ENCODE results near the gene SCAF1. TPM values are rescaled to one million over a fixed set of nuclear protein-coding genes. Genes with fewer than 3 reads are reported as not detected.

SCAF1 gene
- total and polyA plus RNA-seq, 2 of the 13 experiments (the other 11 are each of a cell fraction or from before 2014, with no cell fraction given), result 3.3 to 6.1 TPM

DNA sequence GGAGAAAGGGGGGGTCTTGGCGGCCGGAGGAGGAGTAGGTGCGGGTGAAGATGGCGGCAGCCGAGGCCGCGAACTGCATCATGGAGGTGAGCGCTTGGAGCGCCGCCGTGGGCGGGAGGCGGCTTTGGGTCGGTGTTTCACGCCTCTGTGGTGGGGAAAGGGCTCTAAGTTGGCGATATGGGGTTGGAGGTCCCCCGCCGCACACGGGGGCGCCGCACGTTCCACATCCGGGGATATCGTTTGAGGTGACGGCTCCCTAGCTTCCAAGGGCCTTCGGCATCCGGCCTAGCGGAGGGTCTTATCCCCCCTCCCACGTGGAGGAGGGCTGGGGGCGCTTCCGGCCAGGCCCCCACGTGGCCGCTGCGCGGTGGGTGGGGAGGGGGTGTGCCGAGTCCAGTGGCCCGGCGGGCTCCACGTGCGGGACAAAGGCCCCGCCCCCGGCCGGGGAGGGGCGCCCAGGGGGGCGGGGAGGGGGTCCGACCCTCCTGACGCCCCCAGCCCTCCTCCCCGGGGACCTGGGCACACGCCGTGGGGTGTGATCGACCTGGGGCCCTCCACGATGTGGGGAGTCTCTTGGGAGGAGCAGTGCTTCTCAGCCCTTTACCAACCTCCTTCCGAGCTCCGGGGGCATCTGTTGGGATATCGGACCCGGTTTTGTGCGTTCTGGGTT, 35.4 kb downstream of the SCAF1 start, which contains the start of gene PRMT1 (continued):
- TF ChIP-seq, protein P1, sequence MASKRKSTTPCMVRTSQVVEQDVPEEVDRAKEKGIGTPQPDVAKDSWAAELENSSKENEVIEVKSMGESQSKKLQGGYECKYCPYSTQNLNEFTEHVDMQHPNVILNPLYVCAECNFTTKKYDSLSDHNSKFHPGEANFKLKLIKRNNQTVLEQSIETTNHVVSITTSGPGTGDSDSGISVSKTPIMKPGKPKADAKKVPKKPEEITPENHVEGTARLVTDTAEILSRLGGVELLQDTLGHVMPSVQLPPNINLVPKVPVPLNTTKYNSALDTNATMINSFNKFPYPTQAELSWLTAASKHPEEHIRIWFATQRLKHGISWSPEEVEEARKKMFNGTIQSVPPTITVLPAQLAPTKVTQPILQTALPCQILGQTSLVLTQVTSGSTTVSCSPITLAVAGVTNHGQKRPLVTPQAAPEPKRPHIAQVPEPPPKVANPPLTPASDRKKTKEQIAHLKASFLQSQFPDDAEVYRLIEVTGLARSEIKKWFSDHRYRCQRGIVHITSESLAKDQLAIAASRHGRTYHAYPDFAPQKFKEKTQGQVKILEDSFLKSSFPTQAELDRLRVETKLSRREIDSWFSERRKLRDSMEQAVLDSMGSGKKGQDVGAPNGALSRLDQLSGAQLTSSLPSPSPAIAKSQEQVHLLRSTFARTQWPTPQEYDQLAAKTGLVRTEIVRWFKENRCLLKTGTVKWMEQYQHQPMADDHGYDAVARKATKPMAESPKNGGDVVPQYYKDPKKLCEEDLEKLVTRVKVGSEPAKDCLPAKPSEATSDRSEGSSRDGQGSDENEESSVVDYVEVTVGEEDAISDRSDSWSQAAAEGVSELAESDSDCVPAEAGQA (IDR thresholded peaks at IDR 0.05; ENCODE audit: low read depth), result no peak
- TF ChIP-seq, protein P1 (CRISPR knock-in tag; IDR thresholded peaks at IDR 0.05; ENCODE audit: borderline replicate concordance), result no peak
- TF ChIP-seq, protein P2, sequence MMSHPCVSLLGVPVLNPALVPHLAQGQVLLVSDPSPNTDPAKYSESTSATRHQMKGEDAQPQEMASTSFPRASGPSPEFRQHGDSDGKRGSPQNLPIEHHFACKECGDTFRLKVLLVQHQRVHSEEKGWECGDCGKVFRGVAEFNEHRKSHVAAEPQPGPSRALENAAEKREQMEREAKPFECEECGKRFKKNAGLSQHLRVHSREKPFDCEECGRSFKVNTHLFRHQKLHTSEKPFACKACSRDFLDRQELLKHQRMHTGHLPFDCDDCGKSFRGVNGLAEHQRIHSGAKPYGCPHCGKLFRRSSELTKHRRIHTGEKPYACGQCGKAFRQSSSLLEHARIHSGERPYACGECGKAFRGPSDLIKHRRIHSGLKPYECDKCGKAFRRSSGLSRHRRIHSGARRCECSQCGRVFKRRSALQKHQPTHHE (CRISPR knock-in tag; IDR thresholded peaks at IDR 0.05; ENCODE audit: borderline replicate concordance), result peak; percentile 70; the same call in 1 of the 2 replicates
- TF ChIP-seq, protein P3, sequence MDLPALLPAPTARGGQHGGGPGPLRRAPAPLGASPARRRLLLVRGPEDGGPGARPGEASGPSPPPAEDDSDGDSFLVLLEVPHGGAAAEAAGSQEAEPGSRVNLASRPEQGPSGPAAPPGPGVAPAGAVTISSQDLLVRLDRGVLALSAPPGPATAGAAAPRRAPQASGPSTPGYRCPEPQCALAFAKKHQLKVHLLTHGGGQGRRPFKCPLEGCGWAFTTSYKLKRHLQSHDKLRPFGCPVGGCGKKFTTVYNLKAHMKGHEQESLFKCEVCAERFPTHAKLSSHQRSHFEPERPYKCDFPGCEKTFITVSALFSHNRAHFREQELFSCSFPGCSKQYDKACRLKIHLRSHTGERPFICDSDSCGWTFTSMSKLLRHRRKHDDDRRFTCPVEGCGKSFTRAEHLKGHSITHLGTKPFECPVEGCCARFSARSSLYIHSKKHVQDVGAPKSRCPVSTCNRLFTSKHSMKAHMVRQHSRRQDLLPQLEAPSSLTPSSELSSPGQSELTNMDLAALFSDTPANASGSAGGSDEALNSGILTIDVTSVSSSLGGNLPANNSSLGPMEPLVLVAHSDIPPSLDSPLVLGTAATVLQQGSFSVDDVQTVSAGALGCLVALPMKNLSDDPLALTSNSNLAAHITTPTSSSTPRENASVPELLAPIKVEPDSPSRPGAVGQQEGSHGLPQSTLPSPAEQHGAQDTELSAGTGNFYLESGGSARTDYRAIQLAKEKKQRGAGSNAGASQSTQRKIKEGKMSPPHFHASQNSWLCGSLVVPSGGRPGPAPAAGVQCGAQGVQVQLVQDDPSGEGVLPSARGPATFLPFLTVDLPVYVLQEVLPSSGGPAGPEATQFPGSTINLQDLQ (CRISPR knock-in tag; IDR thresholded peaks at IDR 0.05), result no peak; the same call in 1 of the 2 replicates
- TF ChIP-seq, protein P4, sequence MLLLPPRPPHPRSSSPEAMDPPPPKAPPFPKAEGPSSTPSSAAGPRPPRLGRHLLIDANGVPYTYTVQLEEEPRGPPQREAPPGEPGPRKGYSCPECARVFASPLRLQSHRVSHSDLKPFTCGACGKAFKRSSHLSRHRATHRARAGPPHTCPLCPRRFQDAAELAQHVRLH (CRISPR knock-in tag; IDR thresholded peaks at IDR 0.05; ENCODE audit: borderline replicate concordance, low read depth), result peak; percentile 66; the same call in 1 of the 2 replicates
- TF ChIP-seq AGO1 (IDR thresholded peaks at IDR 0.05; ENCODE audit: low read depth, low read length, poor library complexity, severe bottlenecking), result peak; percentile 48
- TF ChIP-seq ESRRA (CRISPR knock-in tag; IDR thresholded peaks at IDR 0.05; ENCODE audit: low read depth), result no peak
- TF ChIP-seq, protein P5, sequence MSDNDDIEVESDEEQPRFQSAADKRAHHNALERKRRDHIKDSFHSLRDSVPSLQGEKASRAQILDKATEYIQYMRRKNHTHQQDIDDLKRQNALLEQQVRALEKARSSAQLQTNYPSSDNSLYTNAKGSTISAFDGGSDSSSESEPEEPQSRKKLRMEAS (IDR thresholded peaks at IDR 0.05), result peak; percentile 97
- TF ChIP-seq RFXANK (CRISPR knock-in tag; IDR thresholded peaks at IDR 0.05), result peak; percentile 25; the same call in 1 of the 2 replicates
- TF ChIP-seq ARHGAP35 (CRISPR knock-in tag; IDR thresholded peaks at IDR 0.05; ENCODE audit: borderline replicate concordance), result no peak
- no peak for TF ChIP-seq HMG20A (CRISPR knock-in tag; IDR thresholded peaks at IDR 0.05; ENCODE audit: borderline replicate concordance)
- peak; percentile 86; the same call in 1 of the 2 replicates for TF ChIP-seq ZMAT3 (CRISPR knock-in tag; conservative IDR thresholded peaks at IDR 0.05)
- no peak for TF ChIP-seq MAF1 (CRISPR knock-in tag; IDR thresholded peaks at IDR 0.05; ENCODE audit: borderline replicate concordance)
- TF ChIP-seq ZNF550 (CRISPR knock-in tag; IDR thresholded peaks at IDR 0.05; ENCODE audit: borderline replicate concordance), result no peak
- peak; percentile 53; the same call in 1 of the 2 replicates for TF ChIP-seq ZFP82 (CRISPR knock-in tag; IDR thresholded peaks at IDR 0.05; ENCODE audit: borderline replicate concordance)
- TF ChIP-seq SOX5 (CRISPR knock-in tag; IDR thresholded peaks at IDR 0.05; ENCODE audit: borderline replicate concordance), result no peak

All from HepG2 (cell line).